Right lobe of liver (tissue), 4 donors: ENCODE measurements around the gene SERPINF2.

Source experiments
- CTCF ChIP-seq, 4 donors: fragments of 200-600 bp in 3 of 4; fragments of 450-650 bp in 1 of 4; IDR thresholded peaks; one replicate each; pipeline versions ENCODE4 v1.5.1 to v1.8.0; 2016 to 2022; ENCODE audit warnings: antibody characterized with exemption in 4 of 4, mild to moderate bottlenecking in 2 of 4
- POLR2A ChIP-seq: fragments of 450-650 bp; IDR thresholded peaks from one replicate; pipeline ENCODE4 v1.6.1; 2017; ENCODE audit warnings: antibody characterized with exemption, mild to moderate bottlenecking
- donor health status: DM: no; HTN: no; CAD: no.
- donor health status: DM: no; HTN: no; CAD: no.
- donor health status: DM: no; HTN: yes; CAD: no.

DNA sequence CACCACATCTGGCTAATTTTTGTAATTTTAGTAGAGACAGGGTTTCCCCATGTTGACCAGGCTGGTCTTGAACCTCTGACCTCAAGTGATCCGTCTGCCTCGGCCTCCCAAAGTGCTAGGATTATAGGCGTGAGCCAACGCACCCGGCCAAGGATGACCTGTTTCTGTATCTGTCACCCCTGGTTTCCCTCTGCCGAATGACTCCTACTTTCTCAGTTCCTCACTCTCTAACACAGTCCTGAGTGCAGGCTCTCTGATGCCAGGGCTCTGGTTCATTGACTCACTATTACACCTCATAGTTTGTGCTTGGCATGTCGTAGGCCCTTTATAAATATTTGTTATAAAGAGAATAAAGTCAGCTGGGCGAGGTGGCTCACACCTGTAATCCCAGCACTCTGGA is 47.3 kb upstream of the SERPINF2 start:
- TF ChIP-seq CTCF (IDR thresholded peaks at IDR 0.05) = no peak
- TF ChIP-seq POLR2A = no peak
